IMR-90 (cell line): ENCODE data around the gene TXNL4A. TPM values are rescaled to one million over a fixed set of nuclear protein-coding genes. Genes with fewer than 3 reads are reported as not detected.

Experiments used
- ATAC-seq: fragments of 200-7000 bp; cut with Tn5 transposase; 2 replicates; pipeline ENCODE4 v1.9.1; 2020; ENCODE audit warnings: low read depth, mild to moderate bottlenecking, moderate library complexity
- BruUV-seq: library from RNA; stranded (reverse); fragments of 400-500 nt; replicated peaks from 2 replicates; lab custom pipeline; 2021; lab: Mats Ljungman, UMichigan
- CTCF ChIA-PET: fragments of 300-600 bp; formaldehyde crosslinking; extraction: SDS; loops from one replicate; lab custom pipeline; 2021; ENCODE audit warnings: antibody characterized with exemption; lab: Yijun Ruan, JAX
- POLR2A ChIA-PET: fragments of 300-600 bp; sonication (Branson Sonifier 250); formaldehyde crosslinking; loops from one replicate; lab custom pipeline; 2022; ENCODE audit warnings: antibody characterized with exemption; ENCODE audit not compliant: unreplicated experiment; lab: Charles Lee
- DNase-seq: peaks from one replicate; pipeline ENCODE4 v3.0.0; 2013
- H2AFZ ChIP-seq: replicated peaks from 2 replicates; pipeline ENCODE3; 2013; ENCODE audit warnings: low read length, mild to moderate bottlenecking; ENCODE audit not compliant: poor library complexity
- H2AK5ac ChIP-seq: 2 replicates; pipeline ENCODE4 v1.6.1; 2013; ENCODE audit warnings: low read depth, low read length, inconsistent platforms
- H2AK9ac ChIP-seq: replicated peaks from 2 replicates; pipeline ENCODE3; 2013; ENCODE audit warnings: mild to moderate bottlenecking, low read depth, low read length, moderate library complexity; ENCODE audit not compliant: poor library complexity
- H2BK120ac ChIP-seq: 2 replicates; pipeline ENCODE4 v1.6.1; 2013; ENCODE audit warnings: low read depth, low read length, inconsistent platforms
- H2BK15ac ChIP-seq: 3 replicates; pipeline ENCODE4 v1.6.1; 2013; ENCODE audit warnings: low read depth, low read length, inconsistent platforms
- H2BK20ac ChIP-seq: 2 replicates; pipeline ENCODE4 v1.6.1; 2013; ENCODE audit warnings: low read depth, mild to moderate bottlenecking, inconsistent platforms, low read length, moderate library complexity
- H2BK5ac ChIP-seq: 2 replicates; pipeline ENCODE4 v1.6.1; 2013; ENCODE audit warnings: mild to moderate bottlenecking, low read depth, low read length, inconsistent platforms; ENCODE audit not compliant: poor library complexity, severe bottlenecking
- H3K14ac ChIP-seq: replicated peaks from 2 replicates; pipeline ENCODE4 v1.6.1; 2013; ENCODE audit warnings: low read depth, low read length, inconsistent platforms
- H3K18ac ChIP-seq: 2 replicates; pipeline ENCODE4 v1.6.1; 2013; ENCODE audit warnings: low read depth, low read length, control low read depth
- H3K23ac ChIP-seq: 2 replicates; pipeline ENCODE4 v1.6.1; 2013; ENCODE audit warnings: low read depth, low read length, inconsistent platforms
- H3K27ac ChIP-seq: 2 replicates; pipeline ENCODE4 v1.5.1; 2013; ENCODE audit warnings: mild to moderate bottlenecking, control low read depth, low read length; ENCODE audit not compliant: insufficient read depth
- H3K27me3 ChIP-seq: 2 replicates; pipeline ENCODE4 v1.6.1; 2013; ENCODE audit warnings: low read length; ENCODE audit not compliant: control insufficient read depth, insufficient read depth
- H3K36me3 ChIP-seq: 2 replicates; pipeline ENCODE4 v1.6.1; 2013; ENCODE audit warnings: low read length, mixed read lengths; ENCODE audit not compliant: control insufficient read depth, insufficient read depth
- H3K4ac ChIP-seq: 2 replicates; pipeline ENCODE4 v1.6.1; 2013; ENCODE audit warnings: low read depth, low read length, inconsistent platforms
- H3K4me1 ChIP-seq: 2 replicates; pipeline ENCODE4 v1.6.1; 2013; ENCODE audit warnings: low read length, mixed read lengths; ENCODE audit not compliant: control insufficient read depth, insufficient read depth
- H3K4me2 ChIP-seq: 2 replicates; pipeline ENCODE4 v1.6.1; 2013; ENCODE audit warnings: low read depth, mild to moderate bottlenecking, control low read depth, low read length, moderate library complexity
- H3K4me3 ChIP-seq: 2 replicates; pipeline ENCODE4 v1.5.1; 2013; ENCODE audit warnings: low read depth, mild to moderate bottlenecking, control low read depth, low read length, moderate library complexity; ENCODE audit not compliant: insufficient read depth
- H3K56ac ChIP-seq: 2 replicates; pipeline ENCODE4 v1.6.1; 2013; ENCODE audit warnings: low read length, inconsistent platforms; ENCODE audit not compliant: insufficient read depth; ENCODE audit errors: extremely low read depth
- H3K79me1 ChIP-seq, 2 experiments: 2 replicates each; pipeline ENCODE4 v1.6.1; 2013; ENCODE audit warnings: low read length in 2 of 2, inconsistent platforms in 1 of 2, low read depth in 1 of 2
- H3K9ac ChIP-seq: 2 replicates; pipeline ENCODE4 v1.6.1; 2013; ENCODE audit warnings: low read depth, low read length, control low read depth
- H3K9me1 ChIP-seq: 2 replicates; pipeline ENCODE4 v1.6.1; 2013; ENCODE audit warnings: low read length, inconsistent platforms; ENCODE audit not compliant: insufficient read depth
- H3K9me3 ChIP-seq: 2 replicates; pipeline ENCODE4 v1.6.1; 2013; ENCODE audit warnings: low read length; ENCODE audit not compliant: control insufficient read depth, insufficient read depth
- H4K20me1 ChIP-seq: 2 replicates; pipeline ENCODE4 v1.6.1; 2013; ENCODE audit warnings: low read length, inconsistent platforms; ENCODE audit not compliant: insufficient read depth
- H4K5ac ChIP-seq: 2 replicates; pipeline ENCODE4 v1.6.1; 2013; ENCODE audit warnings: mild to moderate bottlenecking, low read depth, low read length, control low read depth
- H4K8ac ChIP-seq, 2 experiments: 2 replicates each; pipeline ENCODE4 v1.6.1; 2013; ENCODE audit warnings: low read depth in 2 of 2, low read length in 2 of 2, control low read depth in 1 of 2, inconsistent platforms in 1 of 2
- H4K91ac ChIP-seq: 2 replicates; pipeline ENCODE4 v1.6.1; 2013; ENCODE audit warnings: low read depth, low read length, inconsistent platforms; ENCODE audit not compliant: insufficient read depth
- ELK1 ChIP-seq: fragments of 150-350 bp; IDR thresholded peaks from 2 replicates; pipeline ENCODE4 v1.6.1; 2016; ENCODE audit warnings: low read depth, mild to moderate bottlenecking, low read length, moderate library complexity, borderline replicate concordance
- MXI1 ChIP-seq: IDR thresholded peaks from 2 replicates; pipeline ENCODE4 v1.6.1; 2012; ENCODE audit warnings: low read depth, mild to moderate bottlenecking, low read length, moderate library complexity, borderline replicate concordance
- WGBS, 2 experiments: methylation state at CpG; one replicate each; pipeline versions ENCODE4 v1.1.5 to v1.1.7; 2013; ENCODE audit warnings: missing lambda C conversion rate in 2 of 2; ENCODE audit not compliant: insufficient read length in 1 of 2; ENCODE audit errors: extremely low coverage in 2 of 2; 5-methylcytosine and 5-hydroxymethylcytosine counted together
- dilution Hi-C: fragments of 300-500 bp; cut with HindIII; formaldehyde crosslinking; loops from one replicate; pipeline ENCODE4 v1.14.3; 2018; ENCODE audit warnings: low sequenced_read_pairs; ENCODE audit not compliant: unreplicated experiment
- in situ Hi-C: fragments of 300-500 bp; cut with MboI; formaldehyde crosslinking; loops from 3 replicates; pipeline ENCODE4 v1.14.3; 2019; ENCODE audit warnings: low sequenced_read_pairs, inconsistent platforms, mixed read lengths
- intact Hi-C: fragments of 100-400 bp; cut with micrococcal nuclease; formaldehyde crosslinking; loops from 2 replicates; pipeline ENCODE4 v1.10.0; 2022
- polyA plus RNA-seq, 3 experiments: library from polyadenylated mRNA; depleted of rRNA; stranded (reverse); fragments of >200 nt; gene quantifications; 2 replicates each; pipeline ENCODE4 v1.2.3, GENCODE V29; 2012; ENCODE audit warnings: low replicate concordance in 1 of 3
- total RNA-seq: library from RNA; depleted of rRNA; stranded (reverse); fragments of >200 nt; gene quantifications from 2 replicates; pipeline ENCODE4 v1.2.3, GENCODE V29; 2012

Gene TXNL4A
- total and polyA plus RNA-seq, 2 of the 4 experiments (the other 2 are of a cell fraction): 38.7 to 103 TPM

GRCh38 chr18:80010551-80010906, 22.2 kb upstream of the TXNL4A start:
- no peak overlapping the region for H3K18ac ChIP-seq
- peak overlapping the region; percentile 23 for H2BK20ac ChIP-seq
- ChIA-PET POLR2A (no interaction called here), CTCF (interaction anchor here (0.7 to 1.4 kb wide), 2 partner anchors 13 to 19 kb away, joined by 3 read pairs; no protein-coding TSS in a partner anchor)
- H2BK120ac ChIP-seq: peak overlapping the region; percentile 72
- in situ Hi-C loops (no loop called here), dilution Hi-C loops (no loop called here), intact Hi-C loops (no loop called here)
- BruUV-seq: no TSS peak
- H3K36me3 ChIP-seq: no peaks in the 10 kb centered on the region
- 0 out of 2 replicates have a peak, but pooled peaks have one; percentile 2 for TF ChIP-seq MXI1
- TF ChIP-seq ELK1: no peak
- H4K91ac ChIP-seq: peak overlapping the region; percentile 26; the same call in 1 of the 2 replicates
- ATAC-seq: peak; percentile 69; the same call in 1 of the 2 replicates
- no peak overlapping the region for H4K5ac ChIP-seq
- H3K14ac ChIP-seq: no peak overlapping the region
- no peak overlapping the region for H3K4me3 ChIP-seq
- no peaks in the 10 kb centered on the region for H3K27me3 ChIP-seq
- WGBS, 2 experiments: no CpG with 5 or more reads among the region's 5 CpGs
- peak overlapping the region; percentile 49; the same call in 1 of the 2 replicates for H3K56ac ChIP-seq
- H2BK15ac ChIP-seq: no peak overlapping the region
- H3K9me1 ChIP-seq: 0 out of 2 replicates have a peak, but pooled peaks cover 4% of the 10 kb centered on the region
- H2AK5ac ChIP-seq: 0 out of 2 replicates have a peak overlapping the region, but pooled peaks have one; percentile 47
- no peak for DNase-seq
- H3K23ac ChIP-seq: no peak overlapping the region
- peak overlapping the region; percentile 51 for H2BK5ac ChIP-seq
- H3K9me3 ChIP-seq: no peaks in the 10 kb centered on the region
- H3K4ac ChIP-seq: peak overlapping the region; percentile 47
- peak overlapping the region; percentile 51 for H3K27ac ChIP-seq
- H3K79me1 ChIP-seq: no peaks in the 10 kb centered on the region
- peak overlapping the region; percentile 72 for H2AFZ ChIP-seq
- peak overlapping the region; percentile 25 for H2AK9ac ChIP-seq
- peaks cover 7% of the 10 kb centered on the region for H3K4me1 ChIP-seq
- peak overlapping the region in 1 of 2 experiments; percentile 42; a peak in 2 of 4 replicates for H4K8ac ChIP-seq
- H3K4me2 ChIP-seq: peak overlapping the region; percentile 31
- no peaks in the 10 kb centered on the region for H4K20me1 ChIP-seq
- H3K9ac ChIP-seq: no peak overlapping the region
